Measurements from ENCODE around the gene EXOSC5.
"Not testable (repeated sequence)": the region's sequence is repeated elsewhere in the genome, so short reads cannot be mapped to it uniquely, and the experiment has no call there.

Gene EXOSC5

DNA sequence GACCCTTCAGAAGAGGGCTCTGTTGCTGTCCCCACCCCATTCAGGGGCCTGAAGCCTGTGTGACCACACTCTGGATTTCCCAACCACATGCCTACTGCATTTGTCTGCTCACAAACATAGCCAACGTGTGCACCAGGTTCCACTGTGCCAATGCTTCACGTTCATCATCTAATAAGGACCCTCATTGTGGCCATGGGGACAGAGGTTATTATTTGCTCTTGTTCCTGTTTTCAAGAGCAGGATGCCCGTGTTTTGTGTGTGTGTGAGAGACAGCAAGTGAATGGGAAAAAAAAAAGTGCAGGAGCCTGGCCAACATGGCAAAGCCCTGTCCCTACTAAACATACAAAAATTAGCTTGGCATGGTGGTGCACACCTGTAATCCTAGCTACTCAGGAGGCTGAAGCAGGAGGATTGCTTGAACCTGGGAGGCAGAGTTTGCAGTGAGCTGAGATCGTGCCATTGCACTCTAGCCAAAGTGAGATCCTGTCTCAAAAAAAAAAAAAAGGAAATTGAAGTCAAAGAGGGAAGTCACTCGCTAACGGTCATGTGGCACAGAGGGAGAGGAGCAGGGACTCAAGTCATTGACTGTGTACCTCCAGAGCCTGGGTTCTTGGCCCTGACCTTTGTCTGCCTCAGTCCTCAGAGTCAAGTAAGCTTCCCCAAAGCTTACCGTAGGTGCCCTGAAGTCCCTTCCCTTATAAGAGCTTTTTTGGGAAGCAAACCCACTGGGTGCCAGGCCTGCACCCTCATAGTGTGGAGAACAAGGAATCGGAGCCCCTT lies 23.1 kb upstream of the EXOSC5 start:
- Mint-ChIP-seq H3K36me3 (ENCODE audit: low read depth) (peaks cover 15% of the 10 kb centered on the region), H3K4me3 (no peak overlapping the region), H3K9me3 (no peaks in the 10 kb centered on the region), H3K27ac (no peak overlapping the region), H3K27me3 (ENCODE audit: low read depth) (no peaks in the 10 kb centered on the region), H3K4me1 (ENCODE audit: low read depth) (no peaks in the 10 kb centered on the region)

- Mint-ChIP-seq H3K27ac (no peak overlapping the region), H3K4me1 (ENCODE audit: low read depth) (no peaks in the 10 kb centered on the region), H3K9me3 (no peaks in the 10 kb centered on the region), H3K4me3 (no peak overlapping the region), H3K27me3 (ENCODE audit: low read depth) (no peaks in the 10 kb centered on the region), H3K36me3 (ENCODE audit: low read depth) (peaks cover 20% of the 10 kb centered on the region)
Observed at GRCh38 chr19:41416194-41416674, 19.1 kb upstream of the EXOSC5 start.

GRCh38 chr19:41415154-41415571 lies 18.0 kb upstream of the EXOSC5 start:
- no peak overlapping the region for H3K4me3 Mint-ChIP-seq
- H3K27me3 Mint-ChIP-seq (ENCODE audit: low read depth) = no peaks in the 10 kb centered on the region
- H3K9me3 Mint-ChIP-seq = no peaks in the 10 kb centered on the region
- H3K36me3 Mint-ChIP-seq (ENCODE audit: low read depth) = peaks cover 17% of the 10 kb centered on the region
- no peaks in the 10 kb centered on the region for H3K4me1 Mint-ChIP-seq (ENCODE audit: low read depth)
- H3K27ac Mint-ChIP-seq = no peak overlapping the region

- H3K36me3 Mint-ChIP-seq (ENCODE audit: low read depth) = peaks cover 17% of the 10 kb centered on the region
- no peak overlapping the region for H3K27ac Mint-ChIP-seq
- no peaks in the 10 kb centered on the region for H3K27me3 Mint-ChIP-seq (ENCODE audit: low read depth)
- peaks cover 1% of the 10 kb centered on the region for H3K4me1 Mint-ChIP-seq (ENCODE audit: low read depth)
- H3K4me3 Mint-ChIP-seq = no peak overlapping the region
- H3K9me3 Mint-ChIP-seq = no peaks in the 10 kb centered on the region
Observed at GRCh38 chr19:41414461-41414860, 17.3 kb upstream of the EXOSC5 start.

DNA sequence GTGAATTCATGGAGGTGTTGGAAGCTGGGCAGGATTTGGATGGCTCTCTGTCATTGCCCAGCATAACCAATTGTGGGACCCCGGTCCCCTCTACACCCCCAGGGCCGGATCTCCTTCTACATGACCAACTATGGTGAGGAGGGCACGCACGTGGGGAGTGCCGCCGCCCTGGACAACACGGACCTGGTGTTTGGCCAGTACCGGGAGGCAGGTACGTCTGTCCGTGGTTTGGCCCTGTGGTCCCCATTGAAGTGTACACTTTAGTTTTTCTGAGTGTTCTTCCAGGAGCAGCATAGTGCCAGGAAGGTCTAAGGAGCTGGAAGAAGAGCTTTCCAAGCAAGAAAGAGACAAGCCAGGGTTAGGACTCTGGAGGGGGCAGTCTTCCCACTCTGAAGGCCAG lies 16.8 kb upstream of the EXOSC5 start:
- H3K36me3 Mint-ChIP-seq (ENCODE audit: low read depth) = peaks cover 14% of the 10 kb centered on the region
- no peak overlapping the region for H3K27ac Mint-ChIP-seq
- no peaks in the 10 kb centered on the region for H3K9me3 Mint-ChIP-seq
- no peaks in the 10 kb centered on the region for H3K27me3 Mint-ChIP-seq (ENCODE audit: low read depth)
- no peak overlapping the region for H3K4me3 Mint-ChIP-seq
- peaks cover 3% of the 10 kb centered on the region for H3K4me1 Mint-ChIP-seq (ENCODE audit: low read depth)

GRCh38 chr19:41412953-41413352 lies 15.8 kb upstream of the EXOSC5 start:
- Mint-ChIP-seq H3K27me3 (ENCODE audit: low read depth) (no peaks in the 10 kb centered on the region), H3K27ac (no peak overlapping the region), H3K36me3 (ENCODE audit: low read depth) (peaks cover 14% of the 10 kb centered on the region), H3K4me1 (ENCODE audit: low read depth) (peaks cover 3% of the 10 kb centered on the region), H3K9me3 (no peaks in the 10 kb centered on the region), H3K4me3 (no peak overlapping the region)

GRCh38 chr19:41411968-41412265 lies 14.8 kb upstream of the EXOSC5 start:
- peaks cover 4% of the 10 kb centered on the region for H3K4me1 Mint-ChIP-seq (ENCODE audit: low read depth)
- H3K36me3 Mint-ChIP-seq (ENCODE audit: low read depth) = peaks cover 13% of the 10 kb centered on the region
- no peak overlapping the region for H3K4me3 Mint-ChIP-seq

DNA sequence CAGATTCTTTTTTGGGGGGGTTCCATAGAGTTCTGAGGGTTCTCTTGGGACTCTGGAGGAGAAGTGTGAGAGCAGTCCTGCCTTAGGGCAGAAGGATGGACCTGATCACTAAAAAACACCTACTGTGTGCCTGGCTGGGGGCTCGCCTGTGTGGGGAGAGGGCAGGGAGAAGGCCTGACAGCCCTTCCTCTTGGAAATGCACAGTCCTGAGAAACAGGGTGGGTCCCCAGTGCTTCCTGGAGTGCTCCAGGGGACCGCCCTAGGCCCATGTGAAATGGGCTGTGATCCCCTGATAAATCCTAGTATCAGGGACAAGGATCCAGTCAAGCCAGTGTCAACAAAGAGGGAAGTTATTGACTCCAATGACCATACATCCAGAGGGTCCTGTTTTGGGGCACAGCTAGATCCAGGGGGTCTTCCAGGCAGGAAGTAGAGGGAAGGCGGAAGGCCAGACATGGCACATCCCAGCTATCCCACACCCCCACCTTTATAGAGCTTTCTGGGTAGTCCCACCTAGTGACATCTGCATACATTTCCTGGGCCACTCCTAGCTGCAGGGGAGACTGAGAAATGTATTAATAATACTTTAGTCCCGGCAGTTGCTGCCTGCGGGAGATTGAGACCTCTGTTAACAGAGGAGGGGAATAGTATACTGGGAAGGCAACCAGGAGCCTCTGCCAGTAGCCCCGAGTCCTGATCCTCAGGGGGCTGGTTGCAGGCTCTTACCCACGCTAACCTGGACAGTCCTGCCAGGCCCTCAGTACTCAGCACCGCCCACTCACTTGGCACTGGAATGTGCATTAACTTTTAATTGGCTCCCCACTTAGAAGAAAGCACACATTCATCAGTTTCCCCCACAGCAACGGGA lies 14.2 kb upstream of the EXOSC5 start:
- peaks cover 4% of the 10 kb centered on the region for H3K4me1 Mint-ChIP-seq (ENCODE audit: low read depth)
- no peaks in the 10 kb centered on the region for H3K9me3 Mint-ChIP-seq
- H3K36me3 Mint-ChIP-seq (ENCODE audit: low read depth) = peaks cover 13% of the 10 kb centered on the region
- H3K27ac Mint-ChIP-seq = no peak overlapping the region
- no peak overlapping the region for H3K4me3 Mint-ChIP-seq
- no peaks in the 10 kb centered on the region for H3K27me3 Mint-ChIP-seq (ENCODE audit: low read depth)

More at GRCh38 chr19:41411968-41412265, 14.8 kb upstream of the EXOSC5 start:
- H3K27ac Mint-ChIP-seq = no peak overlapping the region
- H3K27me3 Mint-ChIP-seq (ENCODE audit: low read depth) = no peaks in the 10 kb centered on the region
- H3K9me3 Mint-ChIP-seq = no peaks in the 10 kb centered on the region

GRCh38 chr19:41410336-41411054 lies 13.3 kb upstream of the EXOSC5 start:
- Mint-ChIP-seq H3K9me3 (no peaks in the 10 kb centered on the region), H3K36me3 (ENCODE audit: low read depth) (peaks cover 13% of the 10 kb centered on the region), H3K4me1 (ENCODE audit: low read depth) (peaks cover 4% of the 10 kb centered on the region), H3K4me3 (no peak overlapping the region), H3K27ac (no peak overlapping the region), H3K27me3 (ENCODE audit: low read depth) (no peaks in the 10 kb centered on the region)

DNA sequence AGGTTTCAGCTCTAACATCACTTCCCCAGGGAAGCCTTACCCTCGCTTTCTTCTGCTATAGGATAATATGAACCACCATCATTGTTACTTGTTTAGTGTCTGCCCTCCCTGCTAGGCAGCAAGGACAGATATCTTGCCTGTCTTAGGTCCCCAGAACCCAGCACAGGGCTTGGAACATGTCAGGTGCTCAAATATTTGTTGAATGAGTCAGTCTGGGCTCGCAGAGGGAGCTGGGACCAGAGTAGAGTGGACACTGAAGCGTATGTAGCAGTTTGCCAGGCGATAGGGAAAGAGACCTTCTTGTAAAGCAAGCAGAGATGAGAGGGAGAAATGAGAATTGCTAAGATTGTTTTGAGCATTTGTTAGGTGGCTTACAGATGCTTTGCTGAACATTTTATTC lies 12.1 kb upstream of the EXOSC5 start:
- H3K4me1 Mint-ChIP-seq (ENCODE audit: low read depth) = peaks cover 4% of the 10 kb centered on the region
- H3K27me3 Mint-ChIP-seq (ENCODE audit: low read depth) = no peaks in the 10 kb centered on the region
- H3K4me3 Mint-ChIP-seq = no peak overlapping the region
- H3K36me3 Mint-ChIP-seq (ENCODE audit: low read depth) = peaks cover 10% of the 10 kb centered on the region
- H3K27ac Mint-ChIP-seq = no peak overlapping the region
- H3K9me3 Mint-ChIP-seq = no peaks in the 10 kb centered on the region

- not testable (repeated sequence) for H3K4me3 Mint-ChIP-seq; H3K36me3 Mint-ChIP-seq (ENCODE audit: low read depth); H3K4me1 Mint-ChIP-seq (ENCODE audit: low read depth)
Observed at GRCh38 chr19:41408846-41409245, 11.7 kb upstream of the EXOSC5 start.

GRCh38 chr19:41408256-41408655 lies 11.1 kb upstream of the EXOSC5 start:
- H3K27ac Mint-ChIP-seq = no peak overlapping the region
- H3K4me3 Mint-ChIP-seq = no peak overlapping the region

More at GRCh38 chr19:41408846-41409245, 11.7 kb upstream of the EXOSC5 start:
- H3K27ac Mint-ChIP-seq; H3K9me3 Mint-ChIP-seq; H3K27me3 Mint-ChIP-seq (ENCODE audit: low read depth): not testable (repeated sequence)

DNA sequence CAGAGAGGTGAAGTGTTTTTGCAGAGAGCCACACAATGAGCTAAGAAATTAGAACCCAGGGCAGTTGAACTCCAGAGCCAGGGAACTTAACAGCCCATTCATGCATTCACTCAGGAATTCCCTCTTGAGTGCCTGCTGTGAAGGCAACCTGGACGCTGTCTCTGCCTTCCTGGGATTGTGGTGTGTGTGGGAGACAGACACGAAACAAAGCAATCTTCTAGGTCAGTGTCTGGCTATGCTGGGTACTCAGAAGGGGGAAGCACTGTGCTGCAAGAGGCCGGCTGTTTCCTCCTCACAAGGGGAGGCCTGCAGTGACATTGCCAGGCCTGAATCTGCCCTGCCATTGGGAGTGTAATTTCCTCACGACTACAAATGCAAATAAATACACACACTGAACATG lies 10.1 kb upstream of the EXOSC5 start:
- H3K4me1 Mint-ChIP-seq (ENCODE audit: low read depth) = peaks cover 4% of the 10 kb centered on the region
- H3K27me3 Mint-ChIP-seq (ENCODE audit: low read depth) = no peaks in the 10 kb centered on the region
- no peaks in the 10 kb centered on the region for H3K9me3 Mint-ChIP-seq
- H3K36me3 Mint-ChIP-seq (ENCODE audit: low read depth) = peaks cover 4% of the 10 kb centered on the region
- H3K4me3 Mint-ChIP-seq = no peak overlapping the region
- no peak overlapping the region for H3K27ac Mint-ChIP-seq

More at GRCh38 chr19:41408256-41408655, 11.1 kb upstream of the EXOSC5 start:
- H3K36me3 Mint-ChIP-seq (ENCODE audit: low read depth) = peaks cover 4% of the 10 kb centered on the region
- H3K4me1 Mint-ChIP-seq (ENCODE audit: low read depth) = peaks cover 4% of the 10 kb centered on the region
- no peaks in the 10 kb centered on the region for H3K9me3 Mint-ChIP-seq
- H3K27me3 Mint-ChIP-seq (ENCODE audit: low read depth) = no peaks in the 10 kb centered on the region

DNA sequence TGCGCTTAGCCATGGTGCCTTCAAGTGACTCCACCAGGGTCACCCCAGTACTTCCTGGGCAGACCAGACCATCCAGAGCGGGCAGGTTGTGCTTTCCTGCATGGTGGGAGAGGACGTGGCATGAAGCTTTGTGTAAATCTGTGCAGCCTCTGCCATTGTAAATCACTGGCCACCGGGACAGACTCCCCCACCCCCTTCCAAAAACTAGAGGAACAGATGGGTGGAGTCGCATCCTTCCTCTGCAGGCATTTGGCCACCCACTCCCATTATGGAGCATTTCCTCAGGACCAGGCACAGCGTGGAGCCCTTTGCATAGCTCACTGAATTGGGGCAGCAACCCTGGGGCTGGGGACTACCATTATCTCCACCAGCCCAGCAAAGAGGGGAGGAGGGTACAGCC lies 8.6 kb upstream of the EXOSC5 start:
- H3K27ac Mint-ChIP-seq = no peak overlapping the region
- peaks cover 1% of the 10 kb centered on the region for H3K36me3 Mint-ChIP-seq (ENCODE audit: low read depth)
- H3K4me3 Mint-ChIP-seq = no peak overlapping the region
- H3K27me3 Mint-ChIP-seq (ENCODE audit: low read depth) = no peaks in the 10 kb centered on the region
- no peaks in the 10 kb centered on the region for H3K9me3 Mint-ChIP-seq
- peaks cover 4% of the 10 kb centered on the region for H3K4me1 Mint-ChIP-seq (ENCODE audit: low read depth)

Data from T-helper 1 cell treated with Interleukin-12 subunit alpha and Interleukin-12 subunit beta and Interleukin-4 antibody, amounts not matched to agents 30 μg/mL and 1 μg/mL, for 36 hours (primary cell).